Measurements from ENCODE around the gene FILIP1L.

GRCh38 chr3:100104442-100104798, 9.9 kb downstream of the FILIP1L start:
- TF ChIP-seq POLR2AphosphoS5 (IDR thresholded peaks at IDR 0.05; ENCODE audit: insufficient read depth in 1 of 2, low read depth in 1 of 2) (no peak), POLR2A (IDR thresholded peaks at IDR 0.05) (no peak)

All from vagina (tissue), 2 donors.